KMS-11 (cell line): ENCODE results near the gene RBM20.
"Not testable (repeated sequence)": the region's sequence is repeated elsewhere in the genome, so short reads cannot be mapped to it uniquely, and the experiment has no call there.

Experiments used
- H2AFZ ChIP-seq: fragments of 200-600 bp; sonication (generic); 2 replicates; pipeline ENCODE4 v1.6.1; 2016; ENCODE audit warnings: antibody characterized with exemption, mixed run types, low read depth
- H3K27ac ChIP-seq: fragments of 200-600 bp; sonication (generic); 2 replicates; pipeline ENCODE4 v1.6.1; 2016; ENCODE audit warnings: mild to moderate bottlenecking, mixed run types
- H3K27me3 ChIP-seq: fragments of 200-600 bp; sonication (generic); 2 replicates; pipeline ENCODE4 v1.6.1; 2017; ENCODE audit warnings: mild to moderate bottlenecking, low read depth, mixed run types, moderate library complexity; ENCODE audit not compliant: insufficient read depth
- H3K36me3 ChIP-seq: fragments of 200-600 bp; sonication (generic); 2 replicates; pipeline ENCODE4 v1.6.1; 2017; ENCODE audit warnings: mild to moderate bottlenecking, mixed run types; ENCODE audit not compliant: insufficient read depth
- H3K4me1 ChIP-seq: fragments of 200-600 bp; sonication (generic); 2 replicates; pipeline ENCODE4 v1.6.1; 2016; ENCODE audit warnings: mild to moderate bottlenecking, low read depth, mixed run types; ENCODE audit not compliant: poor library complexity, severe bottlenecking
- H3K4me2 ChIP-seq: fragments of 200-600 bp; sonication (generic); 2 replicates; pipeline ENCODE4 v1.7.0; 2016; ENCODE audit warnings: mild to moderate bottlenecking, mixed run types
- H3K4me3 ChIP-seq: fragments of 200-600 bp; sonication (generic); IDR thresholded peaks from 2 replicates; pipeline ENCODE4 v1.6.1; 2017; ENCODE audit warnings: low read depth, low read length, mixed read lengths; ENCODE audit not compliant: insufficient read depth
- H3K79me2 ChIP-seq: fragments of 200-600 bp; sonication (generic); 2 replicates; pipeline ENCODE4 v1.6.1; 2016; ENCODE audit warnings: low read depth, mixed run types; ENCODE audit not compliant: insufficient read depth
- H3K9ac ChIP-seq: fragments of 200-600 bp; sonication (generic); 2 replicates; pipeline ENCODE4 v1.6.1; 2016; ENCODE audit warnings: mild to moderate bottlenecking, mixed run types
- H4K20me1 ChIP-seq: fragments of 200-600 bp; sonication (generic); 2 replicates; pipeline ENCODE4 v1.6.1; 2016; ENCODE audit warnings: mild to moderate bottlenecking, mixed run types; ENCODE audit not compliant: insufficient read depth
- CTCF ChIP-seq: fragments of 200-600 bp; sonication (generic); conservative IDR thresholded peaks from 2 replicates; pipeline ENCODE4 v1.6.1; 2017; ENCODE audit warnings: low read depth, mild to moderate bottlenecking, antibody characterized with exemption, low read length, moderate library complexity, mixed read lengths

RBM20 gene

GRCh38 chr10:110636572-110636931, 7.6 kb upstream of the RBM20 start:
- Histone ChIP-seq H4K20me1 (no peaks in the 10 kb centered on the region), H3K36me3 (no peaks in the 10 kb centered on the region), H3K27ac (no peak overlapping the region), H3K79me2 (no peaks in the 10 kb centered on the region), H2AFZ (no peak overlapping the region), H3K4me1 (no peaks in the 10 kb centered on the region), H3K9ac (no peak overlapping the region), H3K4me3 (no peak overlapping the region), H3K4me2 (no peak overlapping the region), H3K27me3 (no peaks in the 10 kb centered on the region)
- TF ChIP-seq CTCF: no peak

- no peak overlapping the region for H3K4me2 ChIP-seq
- no peak overlapping the region for H2AFZ ChIP-seq
- H3K9ac ChIP-seq: no peak overlapping the region
- H3K36me3 ChIP-seq: no peaks in the 10 kb centered on the region
- no peak overlapping the region for H3K27ac ChIP-seq
- no peak for TF ChIP-seq CTCF
- no peaks in the 10 kb centered on the region for H3K27me3 ChIP-seq
- no peaks in the 10 kb centered on the region for H3K79me2 ChIP-seq
- no peaks in the 10 kb centered on the region for H3K4me1 ChIP-seq
- H3K4me3 ChIP-seq: no peak overlapping the region
- H4K20me1 ChIP-seq: no peaks in the 10 kb centered on the region
Observed at GRCh38 chr10:110636932-110637557, 7.1 kb upstream of the RBM20 start.

- no peak for TF ChIP-seq CTCF
- Histone ChIP-seq H3K36me3 (no peaks in the 10 kb centered on the region), H4K20me1 (no peaks in the 10 kb centered on the region), H3K79me2 (no peaks in the 10 kb centered on the region), H3K4me3 (no peak overlapping the region), H3K27me3 (no peaks in the 10 kb centered on the region), H2AFZ (no peak overlapping the region), H3K4me1 (no peaks in the 10 kb centered on the region), H3K9ac (no peak overlapping the region), H3K27ac (no peak overlapping the region), H3K4me2 (no peak overlapping the region)
Observed at GRCh38 chr10:110637558-110638053, 6.5 kb upstream of the RBM20 start.

GRCh38 chr10:110638319-110638718, 5.8 kb upstream of the RBM20 start:
- Histone ChIP-seq H3K4me2 (no peak overlapping the region), H3K27ac (no peak overlapping the region), H3K79me2 (no peaks in the 10 kb centered on the region), H3K4me1 (no peaks in the 10 kb centered on the region), H3K4me3 (no peak overlapping the region), H2AFZ (no peak overlapping the region), H3K9ac (no peak overlapping the region), H4K20me1 (no peaks in the 10 kb centered on the region), H3K27me3 (no peaks in the 10 kb centered on the region), H3K36me3 (no peaks in the 10 kb centered on the region)
- TF ChIP-seq CTCF: no peak

- H3K36me3 ChIP-seq, H3K4me3 ChIP-seq, H3K9ac ChIP-seq, H3K27me3 ChIP-seq, H3K4me2 ChIP-seq, H3K4me1 ChIP-seq, H4K20me1 ChIP-seq, H3K79me2 ChIP-seq, H3K27ac ChIP-seq, H2AFZ ChIP-seq: not testable (repeated sequence)
Observed at GRCh38 chr10:110639046-110639445, 5.1 kb upstream of the RBM20 start.

- not testable (repeated sequence) for H3K4me1 ChIP-seq
Observed at GRCh38 chr10:110639858-110640257, 4.3 kb upstream of the RBM20 start.

More at GRCh38 chr10:110639858-110640257, 4.3 kb upstream of the RBM20 start:
- H3K4me2 ChIP-seq, H3K79me2 ChIP-seq, H3K4me3 ChIP-seq, H3K36me3 ChIP-seq, H3K27me3 ChIP-seq, H2AFZ ChIP-seq, H4K20me1 ChIP-seq, H3K9ac ChIP-seq, H3K27ac ChIP-seq: not testable (repeated sequence)
